Mesothelial cell of epicardium (in vitro differentiated cells): ENCODE measurements around the gene HMGA1. TPM values are rescaled to one million over a fixed set of nuclear protein-coding genes. Genes with fewer than 3 reads are reported as not detected.

Experiments
- DNase-seq, 2 experiments: peaks; one replicate each; pipeline ENCODE4 v3.0.0; 2021; ENCODE audit warnings: low spot score in 2 of 2; ENCODE audit not compliant: unreplicated experiment in 2 of 2
- H3K27ac Mint-ChIP-seq: 2 replicates; pipeline ENCODE4 v1.8.0; 2021; ENCODE audit warnings: mixed read lengths
- H3K27me3 Mint-ChIP-seq: 2 replicates; pipeline ENCODE4 v1.8.0; 2021; ENCODE audit warnings: low read depth, mixed read lengths
- H3K36me3 Mint-ChIP-seq: 2 replicates; pipeline ENCODE4 v1.8.0; 2021; ENCODE audit warnings: mixed read lengths
- H3K4me1 Mint-ChIP-seq: 2 replicates; pipeline ENCODE4 v1.8.0; 2021; ENCODE audit warnings: mixed read lengths
- H3K4me3 Mint-ChIP-seq: 2 replicates; pipeline ENCODE4 v1.8.0; 2021; ENCODE audit warnings: mild to moderate bottlenecking, moderate library complexity, mixed read lengths
- H3K9me3 Mint-ChIP-seq: 2 replicates; pipeline ENCODE4 v1.8.0; 2021; ENCODE audit warnings: mixed read lengths
- total RNA-seq: library from RNA; stranded (reverse); gene quantifications from 3 replicates; pipeline ENCODE4 v1.2.1, GENCODE V29; 2021
- TF ChIP-seq, protein P1 (sequence below): fragments of 200-600 bp; sonication (generic); IDR thresholded peaks from one replicate; pipeline ENCODE4 v1.5.0; 2021; ENCODE audit warnings: antibody characterized with exemption; ENCODE audit not compliant: unreplicated experiment

Gene HMGA1
- total RNA-seq, 1 donor from 2014 or later: 213 TPM

DNA sequence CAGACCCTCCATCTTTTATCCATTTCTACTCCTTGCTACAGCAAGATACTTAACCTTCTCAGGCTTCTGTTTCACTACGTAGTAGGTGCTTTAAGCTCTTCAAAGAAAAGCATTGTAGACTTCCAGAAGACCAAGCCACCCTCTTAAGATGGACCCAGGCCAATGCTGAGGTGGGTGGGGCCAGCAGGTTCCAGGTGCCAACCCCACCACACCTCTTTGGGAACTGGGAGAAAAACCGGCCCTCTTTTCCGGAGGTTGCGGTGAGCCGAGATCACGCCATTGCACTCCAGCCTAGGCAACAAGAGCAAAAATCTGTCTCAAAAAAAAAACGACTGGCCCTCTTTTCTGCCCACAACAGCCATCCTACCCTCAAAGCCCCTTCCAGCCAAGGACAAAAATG is 10.6 kb upstream of the HMGA1 start:
- Mint-ChIP-seq H3K4me3 (no peak overlapping the region), H3K36me3 (no peaks in the 10 kb centered on the region), H3K4me1 (peaks cover 18% of the 10 kb centered on the region), H3K27ac (no peak overlapping the region), H3K27me3 (no peaks in the 10 kb centered on the region), H3K9me3 (no peaks in the 10 kb centered on the region)
- TF ChIP-seq, protein P1, sequence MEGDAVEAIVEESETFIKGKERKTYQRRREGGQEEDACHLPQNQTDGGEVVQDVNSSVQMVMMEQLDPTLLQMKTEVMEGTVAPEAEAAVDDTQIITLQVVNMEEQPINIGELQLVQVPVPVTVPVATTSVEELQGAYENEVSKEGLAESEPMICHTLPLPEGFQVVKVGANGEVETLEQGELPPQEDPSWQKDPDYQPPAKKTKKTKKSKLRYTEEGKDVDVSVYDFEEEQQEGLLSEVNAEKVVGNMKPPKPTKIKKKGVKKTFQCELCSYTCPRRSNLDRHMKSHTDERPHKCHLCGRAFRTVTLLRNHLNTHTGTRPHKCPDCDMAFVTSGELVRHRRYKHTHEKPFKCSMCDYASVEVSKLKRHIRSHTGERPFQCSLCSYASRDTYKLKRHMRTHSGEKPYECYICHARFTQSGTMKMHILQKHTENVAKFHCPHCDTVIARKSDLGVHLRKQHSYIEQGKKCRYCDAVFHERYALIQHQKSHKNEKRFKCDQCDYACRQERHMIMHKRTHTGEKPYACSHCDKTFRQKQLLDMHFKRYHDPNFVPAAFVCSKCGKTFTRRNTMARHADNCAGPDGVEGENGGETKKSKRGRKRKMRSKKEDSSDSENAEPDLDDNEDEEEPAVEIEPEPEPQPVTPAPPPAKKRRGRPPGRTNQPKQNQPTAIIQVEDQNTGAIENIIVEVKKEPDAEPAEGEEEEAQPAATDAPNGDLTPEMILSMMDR: no peak
- no peak for DNase-seq

- Mint-ChIP-seq H3K27me3 (no peaks in the 10 kb centered on the region), H3K27ac (peak overlapping the region; percentile 72), H3K36me3 (no peaks in the 10 kb centered on the region), H3K4me1 (peaks cover 18% of the 10 kb centered on the region), H3K4me3 (no peak overlapping the region), H3K9me3 (no peaks in the 10 kb centered on the region)
- DNase-seq: no peak
- TF ChIP-seq, protein P1: no peak
Measured at GRCh38 chr6:34226731-34227586, 9.7 kb upstream of the HMGA1 start.

GRCh38 chr6:34227761-34228421 is 8.8 kb upstream of the HMGA1 start:
- Mint-ChIP-seq H3K4me3 (no peak overlapping the region), H3K4me1 (peaks cover 17% of the 10 kb centered on the region), H3K36me3 (no peaks in the 10 kb centered on the region), H3K9me3 (no peaks in the 10 kb centered on the region), H3K27me3 (no peaks in the 10 kb centered on the region), H3K27ac (no peak overlapping the region)
- TF ChIP-seq, protein P1: no peak
- no peak for DNase-seq

DNA sequence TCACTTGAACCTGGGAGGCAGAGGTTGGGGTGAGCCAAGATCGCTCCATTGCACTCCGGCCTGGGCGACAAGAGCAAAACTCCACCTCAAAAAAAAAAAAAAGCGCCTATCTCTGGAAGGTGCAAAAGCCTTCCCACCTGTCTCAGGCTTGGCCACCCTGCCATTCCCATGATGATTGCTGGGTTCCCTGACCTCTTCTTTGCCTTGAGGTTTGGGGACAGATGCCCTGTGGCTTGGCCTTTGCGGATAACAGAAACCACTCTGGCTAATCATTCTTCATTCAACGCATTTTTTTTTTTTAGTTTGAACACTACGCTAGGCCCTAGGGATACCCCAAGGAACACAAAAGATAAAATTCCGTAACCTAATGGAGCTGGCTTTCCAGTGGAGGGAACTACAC is 6.8 kb upstream of the HMGA1 start:
- H3K9me3 Mint-ChIP-seq: no peaks in the 10 kb centered on the region
- H3K36me3 Mint-ChIP-seq: no peaks in the 10 kb centered on the region
- no peak for DNase-seq
- no peak overlapping the region for H3K4me3 Mint-ChIP-seq
- peaks cover 13% of the 10 kb centered on the region for H3K4me1 Mint-ChIP-seq
- H3K27me3 Mint-ChIP-seq: no peaks in the 10 kb centered on the region
- TF ChIP-seq, protein P1: no peak
- H3K27ac Mint-ChIP-seq: no peak overlapping the region

DNA sequence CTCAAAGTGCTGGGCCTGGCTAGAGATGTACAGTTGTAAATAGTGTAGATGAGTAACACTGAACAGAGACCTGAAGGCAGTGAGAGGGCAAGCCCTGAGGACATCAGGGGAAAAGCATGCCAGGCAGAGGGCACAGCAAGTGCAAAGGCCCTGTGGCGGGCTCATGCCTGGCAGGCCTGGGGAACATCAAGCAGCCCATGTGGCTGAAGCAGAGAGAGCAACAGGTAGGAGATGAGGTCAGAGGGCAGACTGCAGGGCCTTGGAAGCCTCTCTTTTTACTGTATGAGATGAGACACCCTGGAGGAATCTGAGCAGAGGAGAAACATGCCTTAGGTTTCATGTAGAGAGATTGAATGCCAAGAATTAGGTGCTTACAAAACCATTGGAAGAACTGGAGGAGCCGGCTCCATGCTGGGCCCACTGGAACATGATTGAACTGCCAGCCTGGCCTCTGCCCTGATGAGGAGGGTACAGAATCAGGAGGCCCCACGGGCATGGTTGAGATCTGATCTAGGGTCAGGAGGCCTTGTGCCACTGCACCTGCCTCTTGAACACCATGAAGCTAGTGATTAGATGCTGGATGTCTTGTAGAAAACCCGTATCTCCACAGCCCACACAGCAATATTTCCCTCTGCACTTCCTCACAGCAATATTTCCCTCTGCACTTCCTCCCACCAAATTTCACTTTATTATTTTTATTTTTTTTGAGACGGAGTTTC is 5.9 kb upstream of the HMGA1 start:
- no peaks in the 10 kb centered on the region for H3K9me3 Mint-ChIP-seq
- H3K4me1 Mint-ChIP-seq: peaks cover 13% of the 10 kb centered on the region
- H3K4me3 Mint-ChIP-seq: no peak overlapping the region
- H3K27ac Mint-ChIP-seq: no peak overlapping the region
- TF ChIP-seq, protein P1: no peak
- H3K36me3 Mint-ChIP-seq: no peaks in the 10 kb centered on the region
- no peak for DNase-seq
- no peaks in the 10 kb centered on the region for H3K27me3 Mint-ChIP-seq
